ENCODE results near the gene GARIN3.

- TF ChIP-seq, protein P1, sequence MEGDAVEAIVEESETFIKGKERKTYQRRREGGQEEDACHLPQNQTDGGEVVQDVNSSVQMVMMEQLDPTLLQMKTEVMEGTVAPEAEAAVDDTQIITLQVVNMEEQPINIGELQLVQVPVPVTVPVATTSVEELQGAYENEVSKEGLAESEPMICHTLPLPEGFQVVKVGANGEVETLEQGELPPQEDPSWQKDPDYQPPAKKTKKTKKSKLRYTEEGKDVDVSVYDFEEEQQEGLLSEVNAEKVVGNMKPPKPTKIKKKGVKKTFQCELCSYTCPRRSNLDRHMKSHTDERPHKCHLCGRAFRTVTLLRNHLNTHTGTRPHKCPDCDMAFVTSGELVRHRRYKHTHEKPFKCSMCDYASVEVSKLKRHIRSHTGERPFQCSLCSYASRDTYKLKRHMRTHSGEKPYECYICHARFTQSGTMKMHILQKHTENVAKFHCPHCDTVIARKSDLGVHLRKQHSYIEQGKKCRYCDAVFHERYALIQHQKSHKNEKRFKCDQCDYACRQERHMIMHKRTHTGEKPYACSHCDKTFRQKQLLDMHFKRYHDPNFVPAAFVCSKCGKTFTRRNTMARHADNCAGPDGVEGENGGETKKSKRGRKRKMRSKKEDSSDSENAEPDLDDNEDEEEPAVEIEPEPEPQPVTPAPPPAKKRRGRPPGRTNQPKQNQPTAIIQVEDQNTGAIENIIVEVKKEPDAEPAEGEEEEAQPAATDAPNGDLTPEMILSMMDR (conservative IDR thresholded peaks at IDR 0.05), result no peak
- TF ChIP-seq EZH2 (IDR thresholded peaks at IDR 0.05; ENCODE audit: low read depth), result no peak
Observed at GRCh38 chr5:157175071-157175612, 9.1 kb upstream of the GARIN3 start.

Measured in PC-9 (cell line).